Measurements from ENCODE around the gene CHERP. TPM values are rescaled to one million over a fixed set of nuclear protein-coding genes. Genes with fewer than 3 reads are reported as not detected.

Gene CHERP
- total and polyA plus RNA-seq, 2 of the 8 experiments (the other 6 are each of a cell fraction or from before 2014, with no cell fraction given), result 13.9 to 73.7 TPM

DNA sequence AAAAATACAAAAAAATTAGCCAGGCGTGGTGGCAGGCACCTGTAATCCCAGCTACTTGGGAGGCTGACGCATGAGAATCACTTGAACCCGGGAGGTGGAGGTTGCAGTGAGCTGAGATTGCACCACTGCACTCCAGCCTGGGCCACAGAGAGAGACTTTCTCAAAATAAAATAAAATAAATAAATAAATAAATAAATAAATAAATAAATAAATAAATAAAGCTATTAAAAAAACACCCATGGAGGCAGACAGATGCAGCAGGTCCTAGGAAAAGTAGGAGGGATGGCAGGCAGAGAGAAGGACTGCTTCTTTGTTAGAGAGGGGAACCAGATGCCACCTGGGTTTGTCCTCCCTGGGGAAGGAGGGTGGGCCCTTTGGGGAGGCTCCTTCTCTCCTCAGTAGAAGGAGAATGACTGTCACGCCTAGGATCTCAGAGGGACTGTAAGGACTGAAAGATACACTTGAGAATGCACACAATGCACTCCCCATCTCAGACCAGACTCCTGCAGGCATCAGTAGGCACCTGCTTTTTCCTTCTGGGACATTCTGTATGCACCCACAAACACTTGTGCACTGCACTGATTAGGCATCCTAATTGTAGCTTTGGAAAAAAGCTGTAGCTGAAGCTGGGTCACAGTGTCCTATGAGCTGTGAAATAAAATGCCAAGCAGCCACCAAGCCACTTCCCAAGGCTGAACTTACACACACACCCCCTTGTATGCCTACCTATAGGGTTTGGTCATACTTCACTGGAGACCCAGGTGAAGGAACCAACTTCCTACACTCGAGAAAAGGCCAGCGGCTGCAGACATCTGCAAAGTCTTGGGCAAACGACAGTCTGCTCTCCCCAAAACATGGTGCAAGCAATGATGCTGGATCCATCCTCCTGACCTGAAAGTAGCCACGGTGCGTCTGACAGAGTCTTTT, 48.9 kb upstream of the CHERP start (continued):
- TF ChIP-seq, protein P1, sequence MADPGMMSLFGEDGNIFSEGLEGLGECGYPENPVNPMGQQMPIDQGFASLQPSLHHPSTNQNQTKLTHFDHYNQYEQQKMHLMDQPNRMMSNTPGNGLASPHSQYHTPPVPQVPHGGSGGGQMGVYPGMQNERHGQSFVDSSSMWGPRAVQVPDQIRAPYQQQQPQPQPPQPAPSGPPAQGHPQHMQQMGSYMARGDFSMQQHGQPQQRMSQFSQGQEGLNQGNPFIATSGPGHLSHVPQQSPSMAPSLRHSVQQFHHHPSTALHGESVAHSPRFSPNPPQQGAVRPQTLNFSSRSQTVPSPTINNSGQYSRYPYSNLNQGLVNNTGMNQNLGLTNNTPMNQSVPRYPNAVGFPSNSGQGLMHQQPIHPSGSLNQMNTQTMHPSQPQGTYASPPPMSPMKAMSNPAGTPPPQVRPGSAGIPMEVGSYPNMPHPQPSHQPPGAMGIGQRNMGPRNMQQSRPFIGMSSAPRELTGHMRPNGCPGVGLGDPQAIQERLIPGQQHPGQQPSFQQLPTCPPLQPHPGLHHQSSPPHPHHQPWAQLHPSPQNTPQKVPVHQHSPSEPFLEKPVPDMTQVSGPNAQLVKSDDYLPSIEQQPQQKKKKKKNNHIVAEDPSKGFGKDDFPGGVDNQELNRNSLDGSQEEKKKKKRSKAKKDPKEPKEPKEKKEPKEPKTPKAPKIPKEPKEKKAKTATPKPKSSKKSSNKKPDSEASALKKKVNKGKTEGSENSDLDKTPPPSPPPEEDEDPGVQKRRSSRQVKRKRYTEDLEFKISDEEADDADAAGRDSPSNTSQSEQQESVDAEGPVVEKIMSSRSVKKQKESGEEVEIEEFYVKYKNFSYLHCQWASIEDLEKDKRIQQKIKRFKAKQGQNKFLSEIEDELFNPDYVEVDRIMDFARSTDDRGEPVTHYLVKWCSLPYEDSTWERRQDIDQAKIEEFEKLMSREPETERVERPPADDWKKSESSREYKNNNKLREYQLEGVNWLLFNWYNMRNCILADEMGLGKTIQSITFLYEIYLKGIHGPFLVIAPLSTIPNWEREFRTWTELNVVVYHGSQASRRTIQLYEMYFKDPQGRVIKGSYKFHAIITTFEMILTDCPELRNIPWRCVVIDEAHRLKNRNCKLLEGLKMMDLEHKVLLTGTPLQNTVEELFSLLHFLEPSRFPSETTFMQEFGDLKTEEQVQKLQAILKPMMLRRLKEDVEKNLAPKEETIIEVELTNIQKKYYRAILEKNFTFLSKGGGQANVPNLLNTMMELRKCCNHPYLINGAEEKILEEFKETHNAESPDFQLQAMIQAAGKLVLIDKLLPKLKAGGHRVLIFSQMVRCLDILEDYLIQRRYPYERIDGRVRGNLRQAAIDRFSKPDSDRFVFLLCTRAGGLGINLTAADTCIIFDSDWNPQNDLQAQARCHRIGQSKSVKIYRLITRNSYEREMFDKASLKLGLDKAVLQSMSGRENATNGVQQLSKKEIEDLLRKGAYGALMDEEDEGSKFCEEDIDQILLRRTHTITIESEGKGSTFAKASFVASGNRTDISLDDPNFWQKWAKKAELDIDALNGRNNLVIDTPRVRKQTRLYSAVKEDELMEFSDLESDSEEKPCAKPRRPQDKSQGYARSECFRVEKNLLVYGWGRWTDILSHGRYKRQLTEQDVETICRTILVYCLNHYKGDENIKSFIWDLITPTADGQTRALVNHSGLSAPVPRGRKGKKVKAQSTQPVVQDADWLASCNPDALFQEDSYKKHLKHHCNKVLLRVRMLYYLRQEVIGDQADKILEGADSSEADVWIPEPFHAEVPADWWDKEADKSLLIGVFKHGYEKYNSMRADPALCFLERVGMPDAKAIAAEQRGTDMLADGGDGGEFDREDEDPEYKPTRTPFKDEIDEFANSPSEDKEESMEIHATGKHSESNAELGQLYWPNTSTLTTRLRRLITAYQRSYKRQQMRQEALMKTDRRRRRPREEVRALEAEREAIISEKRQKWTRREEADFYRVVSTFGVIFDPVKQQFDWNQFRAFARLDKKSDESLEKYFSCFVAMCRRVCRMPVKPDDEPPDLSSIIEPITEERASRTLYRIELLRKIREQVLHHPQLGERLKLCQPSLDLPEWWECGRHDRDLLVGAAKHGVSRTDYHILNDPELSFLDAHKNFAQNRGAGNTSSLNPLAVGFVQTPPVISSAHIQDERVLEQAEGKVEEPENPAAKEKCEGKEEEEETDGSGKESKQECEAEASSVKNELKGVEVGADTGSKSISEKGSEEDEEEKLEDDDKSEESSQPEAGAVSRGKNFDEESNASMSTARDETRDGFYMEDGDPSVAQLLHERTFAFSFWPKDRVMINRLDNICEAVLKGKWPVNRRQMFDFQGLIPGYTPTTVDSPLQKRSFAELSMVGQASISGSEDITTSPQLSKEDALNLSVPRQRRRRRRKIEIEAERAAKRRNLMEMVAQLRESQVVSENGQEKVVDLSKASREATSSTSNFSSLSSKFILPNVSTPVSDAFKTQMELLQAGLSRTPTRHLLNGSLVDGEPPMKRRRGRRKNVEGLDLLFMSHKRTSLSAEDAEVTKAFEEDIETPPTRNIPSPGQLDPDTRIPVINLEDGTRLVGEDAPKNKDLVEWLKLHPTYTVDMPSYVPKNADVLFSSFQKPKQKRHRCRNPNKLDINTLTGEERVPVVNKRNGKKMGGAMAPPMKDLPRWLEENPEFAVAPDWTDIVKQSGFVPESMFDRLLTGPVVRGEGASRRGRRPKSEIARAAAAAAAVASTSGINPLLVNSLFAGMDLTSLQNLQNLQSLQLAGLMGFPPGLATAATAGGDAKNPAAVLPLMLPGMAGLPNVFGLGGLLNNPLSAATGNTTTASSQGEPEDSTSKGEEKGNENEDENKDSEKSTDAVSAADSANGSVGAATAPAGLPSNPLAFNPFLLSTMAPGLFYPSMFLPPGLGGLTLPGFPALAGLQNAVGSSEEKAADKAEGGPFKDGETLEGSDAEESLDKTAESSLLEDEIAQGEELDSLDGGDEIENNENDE (IDR thresholded peaks at IDR 0.05; ENCODE audit: insufficient replicate concordance, low read length), result no peak
- TF ChIP-seq ASH2L (IDR thresholded peaks at IDR 0.05; ENCODE audit: low read length) (no peak), KDM5A (IDR thresholded peaks at IDR 0.05; ENCODE audit: low read length) (no peak), TEAD4 (IDR thresholded peaks at IDR 0.05; ENCODE audit: low read depth, low read length) (no peak), YY1 (IDR thresholded peaks at IDR 0.05; ENCODE audit: low read depth, low read length) (no peak), BCL11A (IDR thresholded peaks at IDR 0.05; ENCODE audit: low read depth in 2 of 2, low read length in 2 of 2) (no peak), POU5F1 (IDR thresholded peaks at IDR 0.05; ENCODE audit: low read depth, low read length) (no peak), SIN3A (conservative IDR thresholded peaks at IDR 0.05 in 1 of 2, IDR thresholded peaks at IDR 0.05 in 1 of 2; ENCODE audit: low read depth in 1 of 2, low read length in 2 of 2) (no peak), BRCA1 (IDR thresholded peaks at IDR 0.05; ENCODE audit: low read depth, low read length) (no peak)

Measured in H1 (cell line).